Measurements from ENCODE around the gene CDCP1. TPM values are rescaled to one million over a fixed set of nuclear protein-coding genes. Genes with fewer than 3 reads are reported as not detected.
A peak's percentile ranks its signal among the peaks of the same experiment; 100 is the strongest.

Gene CDCP1
- total RNA-seq, 1 experiment from 2014 or later, result 180 TPM

GRCh38 chr3:45087155-45087554, 59.0 kb downstream of the CDCP1 start:
- CTCF ChIA-PET, result no interaction called here
- Mint-ChIP-seq H3K36me3 (ENCODE audit: insufficient read depth, unreplicated experiment) (peaks cover 88% of the 10 kb centered on the region), H3K4me3 (ENCODE audit: unreplicated experiment) (no peak overlapping the region), H3K27ac (ENCODE audit: low read depth, unreplicated experiment) (peak overlapping the region; percentile 56), H3K4me1 (ENCODE audit: insufficient read depth, unreplicated experiment) (peaks cover 6% of the 10 kb centered on the region), H3K27me3 (ENCODE audit: insufficient read depth, unreplicated experiment) (no peaks in the 10 kb centered on the region), H3K9me3 (ENCODE audit: unreplicated experiment) (no peaks in the 10 kb centered on the region)
- intact Hi-C loops (cut with micrococcal nuclease), result no loop called here
- TF ChIP-seq, protein P1, sequence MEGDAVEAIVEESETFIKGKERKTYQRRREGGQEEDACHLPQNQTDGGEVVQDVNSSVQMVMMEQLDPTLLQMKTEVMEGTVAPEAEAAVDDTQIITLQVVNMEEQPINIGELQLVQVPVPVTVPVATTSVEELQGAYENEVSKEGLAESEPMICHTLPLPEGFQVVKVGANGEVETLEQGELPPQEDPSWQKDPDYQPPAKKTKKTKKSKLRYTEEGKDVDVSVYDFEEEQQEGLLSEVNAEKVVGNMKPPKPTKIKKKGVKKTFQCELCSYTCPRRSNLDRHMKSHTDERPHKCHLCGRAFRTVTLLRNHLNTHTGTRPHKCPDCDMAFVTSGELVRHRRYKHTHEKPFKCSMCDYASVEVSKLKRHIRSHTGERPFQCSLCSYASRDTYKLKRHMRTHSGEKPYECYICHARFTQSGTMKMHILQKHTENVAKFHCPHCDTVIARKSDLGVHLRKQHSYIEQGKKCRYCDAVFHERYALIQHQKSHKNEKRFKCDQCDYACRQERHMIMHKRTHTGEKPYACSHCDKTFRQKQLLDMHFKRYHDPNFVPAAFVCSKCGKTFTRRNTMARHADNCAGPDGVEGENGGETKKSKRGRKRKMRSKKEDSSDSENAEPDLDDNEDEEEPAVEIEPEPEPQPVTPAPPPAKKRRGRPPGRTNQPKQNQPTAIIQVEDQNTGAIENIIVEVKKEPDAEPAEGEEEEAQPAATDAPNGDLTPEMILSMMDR (IDR thresholded peaks at IDR 0.05; ENCODE audit: unreplicated experiment), result no peak
- no TSS peak for BruUV-seq (replicated peaks)
- POLR2A ChIA-PET, result interaction anchor here (0.6 to 1.6 kb wide), 6 partner anchors 9 to 506 kb away, joined by 3 to 6 read pairs (median 4); no protein-coding TSS in a partner anchor
- DNase-seq (ENCODE audit: unreplicated experiment), result no peak

GRCh38 chr3:45084820-45085816, 61.1 kb downstream of the CDCP1 start:
- Mint-ChIP-seq H3K27me3 (ENCODE audit: insufficient read depth, unreplicated experiment) (no peaks in the 10 kb centered on the region), H3K27ac (ENCODE audit: low read depth, unreplicated experiment) (no peak overlapping the region), H3K4me1 (ENCODE audit: insufficient read depth, unreplicated experiment) (peaks cover 6% of the 10 kb centered on the region), H3K9me3 (ENCODE audit: unreplicated experiment) (no peaks in the 10 kb centered on the region), H3K4me3 (ENCODE audit: unreplicated experiment) (no peak overlapping the region), H3K36me3 (ENCODE audit: insufficient read depth, unreplicated experiment) (peaks cover 85% of the 10 kb centered on the region)
- POLR2A ChIA-PET, result interaction anchor here (1.5 kb wide), 1 partner anchor 35 kb away, joined by 4 read pairs; no protein-coding TSS in a partner anchor
- TF ChIP-seq, protein P1 (IDR thresholded peaks at IDR 0.05; ENCODE audit: unreplicated experiment), result no peak
- intact Hi-C loops (cut with micrococcal nuclease), result no loop called here
- peak; percentile 52 for DNase-seq (ENCODE audit: unreplicated experiment)
- BruUV-seq (replicated peaks), result TSS peak; percentile 21
- CTCF ChIA-PET, result interaction anchor here (2.1 kb wide), 1 partner anchor 126 kb away, joined by 7 read pairs; no protein-coding TSS in a partner anchor

DNA sequence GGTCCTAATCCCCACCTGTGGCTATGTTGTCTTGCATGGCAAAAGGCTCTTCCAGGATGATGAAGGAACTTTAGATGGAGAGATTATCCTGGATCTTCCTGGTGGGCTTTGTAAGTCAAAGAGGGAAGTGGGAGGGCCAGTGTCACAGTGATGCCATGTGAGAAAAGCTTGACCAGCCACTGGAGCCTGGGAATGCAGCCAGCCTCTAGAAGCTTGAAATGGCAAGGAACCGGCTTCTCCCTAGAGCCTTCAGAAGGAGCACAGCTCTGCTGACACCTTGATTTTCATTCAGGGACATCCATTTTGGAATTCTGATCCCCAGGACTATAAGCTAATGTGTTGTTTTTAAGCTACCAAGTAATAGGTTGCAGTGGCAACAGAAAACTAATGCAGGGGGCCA, 61.8 kb downstream of the CDCP1 start:
- intact Hi-C loops (cut with micrococcal nuclease), result no loop called here
- Mint-ChIP-seq H3K27me3 (ENCODE audit: insufficient read depth, unreplicated experiment) (no peaks in the 10 kb centered on the region), H3K27ac (ENCODE audit: low read depth, unreplicated experiment) (no peak overlapping the region), H3K36me3 (ENCODE audit: insufficient read depth, unreplicated experiment) (peaks cover 78% of the 10 kb centered on the region), H3K4me1 (ENCODE audit: insufficient read depth, unreplicated experiment) (peaks cover 6% of the 10 kb centered on the region), H3K9me3 (ENCODE audit: unreplicated experiment) (no peaks in the 10 kb centered on the region), H3K4me3 (ENCODE audit: unreplicated experiment) (no peak overlapping the region)
- ChIA-PET POLR2A (interaction anchor here (0.6 to 1.1 kb wide), 2 partner anchors 29 to 246 kb away, joined by 3 to 4 read pairs; no protein-coding TSS in a partner anchor), CTCF (interaction anchor here (2.1 kb wide), 1 partner anchor 126 kb away, joined by 7 read pairs; no protein-coding TSS in a partner anchor)
- TF ChIP-seq, protein P1 (IDR thresholded peaks at IDR 0.05; ENCODE audit: unreplicated experiment), result no peak
- no TSS peak for BruUV-seq (replicated peaks)
- no peak for DNase-seq (ENCODE audit: unreplicated experiment)

- Mint-ChIP-seq H3K27ac (ENCODE audit: low read depth, unreplicated experiment) (no peak overlapping the region), H3K36me3 (ENCODE audit: insufficient read depth, unreplicated experiment) (peaks cover 64% of the 10 kb centered on the region), H3K4me1 (ENCODE audit: insufficient read depth, unreplicated experiment) (peaks cover 6% of the 10 kb centered on the region), H3K9me3 (ENCODE audit: unreplicated experiment) (no peaks in the 10 kb centered on the region), H3K4me3 (ENCODE audit: unreplicated experiment) (no peak overlapping the region), H3K27me3 (ENCODE audit: insufficient read depth, unreplicated experiment) (no peaks in the 10 kb centered on the region)
- ChIA-PET CTCF (interaction anchor here (0.6 kb wide), 1 partner anchor 132 kb away, joined by 4 read pairs; no protein-coding TSS in a partner anchor), POLR2A (interaction anchor here (0.7 kb wide), 1 partner anchor 36 kb away, joined by 4 read pairs; no protein-coding TSS in a partner anchor)
- no TSS peak for BruUV-seq (replicated peaks)
- TF ChIP-seq, protein P1 (IDR thresholded peaks at IDR 0.05; ENCODE audit: unreplicated experiment), result no peak
- intact Hi-C loops (cut with micrococcal nuclease), result no loop called here
- DNase-seq (ENCODE audit: unreplicated experiment), result no peak
Observed at GRCh38 chr3:45083023-45083422, 63.2 kb downstream of the CDCP1 start.

Measured in MCF 10A (cell line).